Adipocyte (in vitro differentiated cells): Measurements from ENCODE around the gene MAIP1.

Experiments
- DNase-seq: peaks from one replicate; pipeline ENCODE4 v3.0.0-alpha.2; 2015; ENCODE audit warnings: low read depth
- H3K27me3 ChIP-seq: replicated peaks from 2 replicates; pipeline ENCODE4 v1.7.0; 2013; ENCODE audit warnings: mild to moderate bottlenecking, low read length, moderate library complexity; ENCODE audit not compliant: control insufficient read depth, insufficient read depth
- H3K36me3 ChIP-seq: 2 replicates; pipeline ENCODE4 v1.7.0; 2013; ENCODE audit warnings: low read length, mild to moderate bottlenecking, moderate library complexity; ENCODE audit not compliant: control insufficient read depth, insufficient read depth, severe bottlenecking
- H3K4me1 ChIP-seq: 2 replicates; pipeline ENCODE4 v1.7.0; 2013; ENCODE audit warnings: mild to moderate bottlenecking, low read length, moderate library complexity; ENCODE audit not compliant: control insufficient read depth, insufficient read depth
- H3K4me3 ChIP-seq: 2 replicates; pipeline ENCODE4 v1.7.0; 2013; ENCODE audit warnings: mild to moderate bottlenecking, low read length, moderate library complexity
- H3K9ac ChIP-seq: 2 replicates; pipeline ENCODE4 v1.7.0; 2013; ENCODE audit warnings: mild to moderate bottlenecking, low read length, moderate library complexity
- H3K9me3 ChIP-seq: 2 replicates; pipeline ENCODE4 v1.7.0; 2013; ENCODE audit warnings: mild to moderate bottlenecking, low read length, moderate library complexity; ENCODE audit not compliant: control insufficient read depth

MAIP1 gene

DNA sequence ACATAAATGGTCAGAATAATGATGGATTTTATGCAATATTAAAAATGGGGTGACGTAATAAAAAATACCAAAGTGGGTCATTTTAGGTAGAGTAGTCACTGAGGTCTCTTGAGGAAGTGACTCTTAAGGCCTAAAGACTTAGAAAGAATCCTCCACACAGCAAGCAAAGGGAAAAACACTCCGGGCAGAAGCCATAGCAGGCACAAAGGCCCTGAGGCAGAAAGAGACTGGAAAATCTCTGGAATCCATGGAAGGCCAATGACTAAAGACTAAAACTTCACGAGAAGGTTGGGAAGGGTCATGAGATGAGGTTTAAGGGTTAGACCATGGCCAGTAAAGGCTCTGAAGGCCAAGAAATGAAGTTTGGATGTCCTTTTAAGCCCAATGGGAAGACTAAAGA lies 36.9 kb downstream of the MAIP1 start:
- no peak for DNase-seq
- H3K27me3 ChIP-seq, result no peaks in the 10 kb centered on the region
- H3K9ac ChIP-seq, result no peak overlapping the region
- no peaks in the 10 kb centered on the region for H3K36me3 ChIP-seq
- no peaks in the 10 kb centered on the region for H3K4me1 ChIP-seq
- no peaks in the 10 kb centered on the region for H3K9me3 ChIP-seq
- H3K4me3 ChIP-seq, result no peak overlapping the region

GRCh38 chr2:199994371-199994770 lies 39.0 kb downstream of the MAIP1 start:
- no peak for DNase-seq
- no peaks in the 10 kb centered on the region for H3K27me3 ChIP-seq
- no peaks in the 10 kb centered on the region for H3K4me1 ChIP-seq
- H3K9me3 ChIP-seq, result no peaks in the 10 kb centered on the region
- no peaks in the 10 kb centered on the region for H3K36me3 ChIP-seq
- no peak overlapping the region for H3K9ac ChIP-seq
- H3K4me3 ChIP-seq, result no peak overlapping the region

DNA sequence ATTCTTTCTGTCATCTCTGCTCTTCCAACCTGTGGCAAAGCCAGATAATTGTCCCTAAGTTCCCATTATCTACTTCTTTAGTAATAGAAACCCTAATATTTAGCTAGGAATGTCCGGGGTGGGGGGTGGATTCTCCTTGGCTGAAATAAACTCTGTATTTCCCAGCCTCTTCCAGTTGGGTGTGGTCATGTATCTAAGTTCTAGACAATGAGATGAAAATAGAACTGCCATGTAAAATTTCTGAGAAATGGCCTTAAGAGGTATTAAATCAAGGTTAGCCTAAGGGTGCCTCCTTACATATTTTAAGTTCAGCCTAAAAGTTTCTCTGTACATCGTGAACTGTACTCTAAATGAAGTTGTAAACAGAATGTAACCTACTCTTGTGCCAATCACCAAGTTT lies 39.5 kb downstream of the MAIP1 start:
- H3K4me1 ChIP-seq, result no peaks in the 10 kb centered on the region
- H3K27me3 ChIP-seq, result no peaks in the 10 kb centered on the region
- no peaks in the 10 kb centered on the region for H3K36me3 ChIP-seq
- no peaks in the 10 kb centered on the region for H3K9me3 ChIP-seq
- no peak for DNase-seq
- H3K4me3 ChIP-seq, result no peak overlapping the region
- H3K9ac ChIP-seq, result no peak overlapping the region

DNA sequence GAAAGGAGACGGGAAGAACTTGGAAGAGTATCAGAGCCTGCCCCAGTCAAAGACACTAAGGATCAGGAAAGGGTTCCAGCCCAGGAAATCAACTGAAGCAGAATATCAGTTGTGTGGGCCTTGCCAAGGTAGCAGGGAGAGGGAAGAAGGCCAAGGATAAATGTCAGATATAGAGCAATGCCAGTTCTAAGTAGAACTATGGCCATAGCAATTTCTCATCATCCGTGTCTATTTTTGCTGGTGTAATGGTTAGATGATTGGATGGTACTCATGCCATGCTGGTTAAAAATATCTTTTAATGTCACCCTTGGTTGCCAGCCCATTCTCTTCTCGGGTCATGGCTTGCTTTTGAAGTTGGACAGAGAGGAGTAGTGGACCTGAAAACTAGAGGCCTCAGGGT lies 41.9 kb downstream of the MAIP1 start:
- Histone ChIP-seq H3K9ac (no peak overlapping the region), H3K27me3 (no peaks in the 10 kb centered on the region), H3K4me1 (no peaks in the 10 kb centered on the region), H3K36me3 (no peaks in the 10 kb centered on the region), H3K4me3 (no peak overlapping the region), H3K9me3 (no peaks in the 10 kb centered on the region)
- no peak for DNase-seq

DNA sequence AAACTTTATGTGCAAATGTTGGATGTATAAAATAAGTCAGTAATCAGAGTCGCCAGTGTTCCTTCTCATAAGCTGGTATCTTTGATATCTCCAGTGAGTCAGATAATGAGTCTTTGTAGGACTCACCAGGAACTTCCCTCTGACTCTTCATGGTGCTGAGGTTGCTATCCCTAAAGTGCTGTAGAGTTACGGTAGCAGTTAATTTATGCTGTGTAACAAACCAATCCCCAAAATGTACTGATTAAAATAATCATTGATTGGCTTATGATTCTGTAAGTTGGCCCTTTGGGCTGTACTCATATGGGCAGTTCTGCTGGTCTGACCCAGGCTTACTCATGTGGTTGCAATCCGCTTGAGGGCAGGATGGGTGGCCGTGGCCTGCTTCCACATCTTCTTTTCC lies 43.8 kb downstream of the MAIP1 start:
- no peaks in the 10 kb centered on the region for H3K4me1 ChIP-seq
- no peak overlapping the region for H3K9ac ChIP-seq
- H3K9me3 ChIP-seq, result no peaks in the 10 kb centered on the region
- no peak overlapping the region for H3K4me3 ChIP-seq
- H3K36me3 ChIP-seq, result no peaks in the 10 kb centered on the region
- H3K27me3 ChIP-seq, result peaks cover 5% of the 10 kb centered on the region
- no peak for DNase-seq

DNA sequence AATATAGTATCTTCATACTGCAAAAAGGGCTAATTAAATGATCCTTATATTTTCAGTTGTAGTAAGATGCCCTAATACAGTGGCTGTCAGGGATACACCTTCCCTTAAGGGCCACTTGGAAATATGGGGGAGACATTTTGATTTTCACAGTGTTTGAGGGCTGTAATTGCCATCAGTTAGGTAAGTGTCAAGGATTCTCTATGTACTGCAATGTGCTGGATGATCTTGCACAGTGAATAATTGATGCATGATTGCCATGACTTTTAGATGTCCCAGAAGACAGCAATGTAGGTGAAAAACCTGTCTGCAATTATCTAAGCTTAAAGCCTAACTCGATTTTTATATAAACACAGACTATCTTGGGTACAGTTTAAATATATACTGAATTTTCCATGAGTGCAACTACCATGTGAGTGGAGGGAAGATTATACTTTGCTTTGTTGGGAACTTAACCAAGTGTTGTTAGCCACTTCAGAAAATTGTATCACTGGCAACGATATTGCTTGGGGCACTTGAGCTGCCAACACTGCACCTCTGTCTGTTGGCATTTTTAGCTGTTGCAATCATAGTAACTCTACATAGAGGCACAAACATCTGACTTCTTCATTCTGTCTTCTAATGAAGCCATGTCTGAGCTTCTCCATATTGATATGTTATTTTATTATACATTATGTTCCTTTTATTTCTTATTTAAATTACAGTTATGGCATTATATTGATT lies 45.2 kb downstream of the MAIP1 start:
- peaks cover 5% of the 10 kb centered on the region for H3K27me3 ChIP-seq

DNA sequence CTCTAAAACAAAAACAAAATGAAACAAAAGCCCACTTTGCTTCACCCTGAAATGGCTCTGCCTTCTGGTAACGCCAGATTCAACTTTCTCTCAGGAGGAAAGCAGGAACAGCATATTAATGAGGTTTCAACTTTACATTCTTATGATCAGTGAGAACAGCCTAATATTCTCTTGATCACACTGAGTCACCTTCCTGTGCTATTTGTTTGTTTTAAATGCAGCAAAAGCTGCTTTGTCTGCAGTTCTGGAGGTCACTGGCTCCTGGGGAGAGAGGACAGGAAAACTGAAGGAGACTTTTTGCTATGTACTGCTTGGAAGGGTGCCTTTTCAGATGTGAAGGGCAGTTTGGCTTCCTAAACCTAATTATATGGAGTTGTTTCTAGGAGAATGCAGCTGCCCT lies 48.1 kb downstream of the MAIP1 start:
- no peak for DNase-seq
- Histone ChIP-seq H3K27me3 (peaks cover 5% of the 10 kb centered on the region), H3K9me3 (peaks cover 8% of the 10 kb centered on the region), H3K36me3 (no peaks in the 10 kb centered on the region), H3K4me1 (no peaks in the 10 kb centered on the region), H3K9ac (no peak overlapping the region), H3K4me3 (no peak overlapping the region)

More for the DNA sequence above, 45.2 kb downstream of the MAIP1 start:
- Histone ChIP-seq H3K4me3 (no peak overlapping the region), H3K4me1 (no peaks in the 10 kb centered on the region), H3K9me3 (peaks cover 5% of the 10 kb centered on the region), H3K36me3 (no peaks in the 10 kb centered on the region), H3K9ac (no peak overlapping the region)
- no peak for DNase-seq

GRCh38 chr2:200005675-200006074 lies 50.3 kb downstream of the MAIP1 start:
- no peak for DNase-seq
- Histone ChIP-seq H3K4me1 (no peaks in the 10 kb centered on the region), H3K27me3 (peaks cover 5% of the 10 kb centered on the region), H3K9ac (no peak overlapping the region), H3K36me3 (no peaks in the 10 kb centered on the region), H3K9me3 (peaks cover 8% of the 10 kb centered on the region), H3K4me3 (no peak overlapping the region)

GRCh38 chr2:200007306-200007705 lies 51.9 kb downstream of the MAIP1 start:
- peaks cover 8% of the 10 kb centered on the region for H3K9me3 ChIP-seq
- H3K36me3 ChIP-seq, result no peaks in the 10 kb centered on the region
- H3K27me3 ChIP-seq, result peaks cover 5% of the 10 kb centered on the region
- no peak overlapping the region for H3K4me3 ChIP-seq
- no peak overlapping the region for H3K9ac ChIP-seq
- DNase-seq, result peak; percentile 72
- H3K4me1 ChIP-seq, result no peaks in the 10 kb centered on the region

GRCh38 chr2:200012401-200012800 lies 57.0 kb downstream of the MAIP1 start:
- H3K4me1 ChIP-seq, result no peaks in the 10 kb centered on the region
- no peak overlapping the region for H3K4me3 ChIP-seq
- H3K36me3 ChIP-seq, result no peaks in the 10 kb centered on the region
- peaks cover 4% of the 10 kb centered on the region for H3K9me3 ChIP-seq
- H3K27me3 ChIP-seq, result no peaks in the 10 kb centered on the region
- no peak for DNase-seq
- H3K9ac ChIP-seq, result no peak overlapping the region
